Gastrocnemius medialis (tissue), 4 donors: ENCODE results near the gene MYBPH.

ENCODE experiments used
- CTCF ChIP-seq, 5 experiments: fragments of 450-650 bp in 3 of 5; fragments of 200-600 bp in 2 of 5; sonication (generic) in 2 of 5; IDR thresholded peaks in 4 of 5; conservative IDR thresholded peaks in 1 of 5; 1 replicate in 4 of 5; 2 replicates in 1 of 5; pipeline ENCODE4 v1.5.1; 2016 to 2019; ENCODE audit warnings: antibody characterized with exemption in 5 of 5, mild to moderate bottlenecking in 3 of 5, moderate library complexity in 3 of 5
- POLR2A ChIP-seq, 2 donors: fragments of 450-650 bp; IDR thresholded peaks; one replicate each; pipeline ENCODE4 v1.6.1; 2017; ENCODE audit warnings: antibody characterized with exemption in 2 of 2, mild to moderate bottlenecking in 2 of 2, moderate library complexity in 2 of 2

GRCh38 chr1:203161703-203162102 lies 13.9 kb downstream of the MYBPH start:
- TF ChIP-seq CTCF (IDR thresholded peaks at IDR 0.05 in 4 of 5, conservative IDR thresholded peaks at IDR 0.05 in 1 of 5) (no peak), POLR2A (IDR thresholded peaks at IDR 0.05) (no peak)
